ENCODE results near the gene CNEP1R1.

CNEP1R1 gene

DNA sequence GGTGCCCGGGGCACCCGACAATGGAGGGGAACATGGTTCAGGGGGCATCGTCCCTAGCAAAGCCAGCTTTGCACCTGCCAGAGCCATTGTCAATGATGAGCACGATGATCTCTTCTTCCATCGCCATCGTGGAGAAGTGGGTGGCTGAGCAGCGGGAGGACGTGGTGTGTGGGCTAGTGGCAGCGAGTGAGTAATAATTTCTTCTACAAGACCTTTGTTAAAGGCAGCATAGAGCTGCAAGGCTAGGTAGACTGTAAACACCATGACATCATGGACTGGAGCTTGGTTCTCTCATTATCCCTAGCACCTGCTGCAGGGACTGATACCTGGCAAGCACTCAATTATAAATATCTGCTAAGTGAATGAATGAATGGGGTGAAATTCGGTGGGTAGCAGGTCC is 34.1 kb downstream of the CNEP1R1 start:
- DNase-seq (ENCODE audit: low spot score), result no peak
- TF ChIP-seq, protein P1, sequence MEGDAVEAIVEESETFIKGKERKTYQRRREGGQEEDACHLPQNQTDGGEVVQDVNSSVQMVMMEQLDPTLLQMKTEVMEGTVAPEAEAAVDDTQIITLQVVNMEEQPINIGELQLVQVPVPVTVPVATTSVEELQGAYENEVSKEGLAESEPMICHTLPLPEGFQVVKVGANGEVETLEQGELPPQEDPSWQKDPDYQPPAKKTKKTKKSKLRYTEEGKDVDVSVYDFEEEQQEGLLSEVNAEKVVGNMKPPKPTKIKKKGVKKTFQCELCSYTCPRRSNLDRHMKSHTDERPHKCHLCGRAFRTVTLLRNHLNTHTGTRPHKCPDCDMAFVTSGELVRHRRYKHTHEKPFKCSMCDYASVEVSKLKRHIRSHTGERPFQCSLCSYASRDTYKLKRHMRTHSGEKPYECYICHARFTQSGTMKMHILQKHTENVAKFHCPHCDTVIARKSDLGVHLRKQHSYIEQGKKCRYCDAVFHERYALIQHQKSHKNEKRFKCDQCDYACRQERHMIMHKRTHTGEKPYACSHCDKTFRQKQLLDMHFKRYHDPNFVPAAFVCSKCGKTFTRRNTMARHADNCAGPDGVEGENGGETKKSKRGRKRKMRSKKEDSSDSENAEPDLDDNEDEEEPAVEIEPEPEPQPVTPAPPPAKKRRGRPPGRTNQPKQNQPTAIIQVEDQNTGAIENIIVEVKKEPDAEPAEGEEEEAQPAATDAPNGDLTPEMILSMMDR (IDR thresholded peaks at IDR 0.05; ENCODE audit: extremely low read depth, missing control alignments), result no peak

DNA sequence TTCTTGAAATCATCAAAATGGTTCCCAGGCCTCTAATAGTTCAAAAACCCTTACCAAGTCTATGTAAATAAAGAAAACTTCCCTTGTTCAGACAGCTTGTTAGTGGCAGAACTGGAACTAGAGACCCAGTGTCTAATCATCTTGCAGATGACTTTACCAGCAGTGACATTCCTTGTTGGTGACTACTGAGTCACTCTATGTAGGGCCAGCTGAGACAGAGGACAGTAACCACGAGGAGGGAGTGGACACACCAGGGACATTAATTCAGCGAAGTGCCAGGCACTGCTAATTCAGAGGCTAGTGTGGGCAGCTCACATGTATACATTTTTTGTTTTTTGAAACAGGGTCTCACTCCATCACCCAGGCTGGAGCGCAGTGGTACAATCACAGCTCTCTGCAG is 34.6 kb downstream of the CNEP1R1 start:
- no peak for DNase-seq (ENCODE audit: low spot score)
- TF ChIP-seq, protein P1 (IDR thresholded peaks at IDR 0.05; ENCODE audit: extremely low read depth, missing control alignments), result no peak

DNA sequence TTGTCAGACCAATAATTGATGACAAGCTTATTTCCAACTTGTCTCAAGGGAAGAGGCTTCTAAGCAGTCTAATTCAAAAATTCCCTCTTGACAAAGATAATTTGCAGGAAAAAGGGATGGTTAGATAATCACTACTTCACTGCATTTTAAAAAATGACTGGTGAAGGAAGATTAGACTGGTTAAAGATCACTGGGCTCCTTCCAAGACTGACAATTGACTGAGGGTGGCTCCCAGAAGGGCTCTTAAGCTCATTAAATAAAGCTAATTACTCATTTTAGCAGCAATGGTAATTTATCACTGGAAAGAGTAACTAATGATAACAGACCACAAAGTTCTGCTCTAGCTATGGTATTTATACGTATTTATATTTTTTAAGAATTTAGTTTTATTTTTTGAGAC is 36.3 kb downstream of the CNEP1R1 start:
- TF ChIP-seq, protein P1 (IDR thresholded peaks at IDR 0.05; ENCODE audit: extremely low read depth, missing control alignments), result no peak
- no peak for DNase-seq (ENCODE audit: low spot score)

DNA sequence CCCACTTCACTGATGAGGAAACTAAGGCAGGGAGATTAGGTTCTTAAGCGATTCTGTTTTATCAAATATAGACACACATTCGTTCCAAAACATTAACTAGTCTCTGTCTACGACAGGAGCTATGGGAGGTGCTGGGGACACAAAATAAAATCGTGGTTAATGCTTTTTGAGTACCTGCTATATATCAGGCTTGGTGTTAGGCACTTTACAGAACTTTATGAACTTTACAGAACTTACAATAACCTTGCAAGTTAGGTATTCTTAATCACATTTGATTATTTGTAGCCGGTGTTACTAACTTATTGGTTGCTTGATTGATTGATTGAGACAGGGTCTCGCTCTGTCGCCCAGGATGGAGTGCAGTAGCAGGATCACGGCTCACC is 40.2 kb downstream of the CNEP1R1 start:
- TF ChIP-seq, protein P1 (IDR thresholded peaks at IDR 0.05; ENCODE audit: extremely low read depth, missing control alignments), result no peak

DNA sequence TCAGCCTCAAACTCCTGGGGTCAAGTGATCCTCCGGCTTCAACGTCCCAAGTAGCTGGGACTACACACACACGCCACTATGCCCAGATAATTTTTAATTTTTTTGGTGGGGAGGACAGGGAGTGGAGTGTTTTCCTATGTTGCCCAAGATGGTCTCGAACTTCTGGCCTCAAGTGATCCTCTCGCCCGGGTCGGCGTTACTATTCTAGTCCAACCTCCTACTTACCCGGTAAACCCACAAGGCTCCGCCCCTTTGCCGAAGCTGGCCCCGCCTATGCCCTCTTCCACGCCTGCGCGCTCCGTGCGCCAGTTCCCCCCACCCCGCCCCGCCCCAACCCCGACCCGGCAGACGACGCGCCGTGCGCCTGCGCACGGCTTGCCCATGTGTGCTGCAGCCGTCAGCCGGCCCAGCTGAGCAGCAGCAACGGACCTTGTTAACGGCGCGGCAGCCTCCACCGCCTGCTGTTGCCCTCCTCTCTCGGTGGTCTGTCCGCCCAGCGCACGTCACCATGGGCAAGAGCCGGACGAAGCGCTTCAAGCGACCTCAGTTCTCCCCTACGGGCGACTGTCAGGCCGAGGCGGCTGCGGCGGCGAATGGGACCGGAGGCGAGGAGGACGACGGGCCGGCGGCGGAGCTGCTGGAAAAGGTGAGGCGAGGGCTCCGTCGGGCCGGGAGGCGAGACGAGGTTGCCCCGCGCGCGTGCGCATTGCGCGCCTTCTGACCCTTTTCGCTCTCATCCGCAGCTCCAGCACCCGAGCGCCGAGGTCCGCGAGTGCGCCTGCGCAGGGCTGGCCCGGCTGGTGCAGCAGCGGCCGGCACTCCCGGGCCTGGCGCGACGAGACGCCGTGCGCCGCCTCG is 40.8 kb downstream of the CNEP1R1 start, which contains the start of gene HEATR3:
Gene HEATR3 (plus strand): TSS at position 347 of the 858 bp plus-strand sequence. CDS start 162 bp downstream, at position 509.
- TF ChIP-seq, protein P1 (IDR thresholded peaks at IDR 0.05; ENCODE audit: extremely low read depth, missing control alignments), result no peak
- peak; percentile 97 for DNase-seq (ENCODE audit: low spot score)

More for the DNA sequence above, 40.2 kb downstream of the CNEP1R1 start:
- DNase-seq (ENCODE audit: low spot score), result no peak

DNA sequence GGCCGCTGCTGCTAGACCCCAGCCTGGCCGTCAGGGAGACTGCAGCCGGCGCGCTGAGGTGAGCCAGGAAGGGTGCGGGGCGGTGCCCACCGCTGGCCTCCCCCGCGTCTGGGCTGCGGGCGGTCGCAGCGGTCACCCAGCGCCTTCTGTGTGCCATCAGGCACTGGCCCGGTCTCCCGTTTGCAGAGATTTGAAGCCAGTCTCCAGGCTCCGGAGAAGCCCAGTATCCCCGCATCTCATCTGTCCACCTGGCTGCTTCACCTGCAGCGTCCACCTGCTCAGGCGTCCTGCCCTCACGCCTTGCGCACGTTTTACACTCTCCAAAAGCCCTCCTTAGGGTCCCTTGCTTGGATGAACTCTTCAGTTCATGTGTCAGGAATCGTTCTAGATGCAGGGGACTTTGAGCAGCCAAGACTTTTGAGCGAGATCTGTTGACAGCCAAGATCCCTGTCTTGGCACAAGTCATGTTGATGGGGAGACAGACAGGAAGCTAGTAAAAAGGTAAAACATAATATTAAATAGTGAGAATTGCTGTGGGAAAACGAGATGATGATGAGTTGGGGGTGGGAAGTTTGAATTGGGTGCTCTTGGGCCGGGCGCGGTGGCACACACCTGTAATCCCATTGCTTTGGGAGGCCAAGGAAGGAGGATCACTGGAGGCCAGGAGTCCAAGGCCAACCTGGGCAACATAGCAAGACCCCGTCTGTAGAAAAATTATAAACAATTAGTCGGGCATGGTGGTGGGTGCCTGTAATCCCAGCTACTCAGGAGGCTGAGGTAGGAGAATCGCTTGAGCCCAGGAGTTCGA is 41.7 kb downstream of the CNEP1R1 start:
- TF ChIP-seq, protein P1 (IDR thresholded peaks at IDR 0.05; ENCODE audit: extremely low read depth, missing control alignments), result no peak
- no peak for DNase-seq (ENCODE audit: low spot score)

Measured in GM20000 (cell line).